Measurements from ENCODE around the gene PLEKHA1. TPM values are rescaled to one million over a fixed set of nuclear protein-coding genes. Genes with fewer than 3 reads are reported as not detected.

The PLEKHA1 gene
- polyA plus RNA-seq (ENCODE audit: insufficient read length in 12 of 12) = 10 to 100 TPM in 11 of 12 donors, not detected in 1; 31.0 to 48.4 (median 36.6) TPM
- long read RNA-seq, donor 1, full-length matches to known transcripts = 8 of 22 reads
- long read RNA-seq, donor 1, partial matches to known transcripts = 14 of 22 reads
- long read RNA-seq, donor 1, other reads (novel, unspliced or antisense) = 0 of 22 reads
- long read RNA-seq, donor 2 = 0 reads
- long read RNA-seq, donor 3 = 0 reads
- long read RNA-seq, donor 4 = 0 reads
- long read RNA-seq, donor 5 = 0 reads
- long read RNA-seq, donor 6 = 0 reads
- long read RNA-seq, donor 7 = 0 reads
- long read RNA-seq, donor 8, partial matches to known transcripts = 5 of 10 reads
- long read RNA-seq, donor 8, other reads (novel, unspliced or antisense) = 5 of 10 reads
- long read RNA-seq, donor 9 = 0 reads
- long read RNA-seq, donor 10, partial matches to known transcripts = 0 of 12 reads
- long read RNA-seq, donor 10, other reads (novel, unspliced or antisense) = 12 of 12 reads
- long read RNA-seq, donor 11, partial matches to known transcripts = 0 of 6 reads
- long read RNA-seq, donor 11, other reads (novel, unspliced or antisense) = 6 of 6 reads

GRCh38 chr10:122374237-122374858, at the start of gene PLEKHA1:
Gene PLEKHA1 (plus strand): TSS chr10:122374708. CDS start chr10:122393201, 18,493 bp downstream.
- DNase-seq = peak; percentile 96

GRCh38 chr10:122325235-122325634, 49.3 kb upstream of the PLEKHA1 start:
- no peak for DNase-seq

GRCh38 chr10:122326385-122326784, 48.1 kb upstream of the PLEKHA1 start:
- no peak for DNase-seq

- no peak for DNase-seq
These were observed 47.7 kb upstream of the PLEKHA1 start for GRCh38 chr10:122326806-122327205.

DNA sequence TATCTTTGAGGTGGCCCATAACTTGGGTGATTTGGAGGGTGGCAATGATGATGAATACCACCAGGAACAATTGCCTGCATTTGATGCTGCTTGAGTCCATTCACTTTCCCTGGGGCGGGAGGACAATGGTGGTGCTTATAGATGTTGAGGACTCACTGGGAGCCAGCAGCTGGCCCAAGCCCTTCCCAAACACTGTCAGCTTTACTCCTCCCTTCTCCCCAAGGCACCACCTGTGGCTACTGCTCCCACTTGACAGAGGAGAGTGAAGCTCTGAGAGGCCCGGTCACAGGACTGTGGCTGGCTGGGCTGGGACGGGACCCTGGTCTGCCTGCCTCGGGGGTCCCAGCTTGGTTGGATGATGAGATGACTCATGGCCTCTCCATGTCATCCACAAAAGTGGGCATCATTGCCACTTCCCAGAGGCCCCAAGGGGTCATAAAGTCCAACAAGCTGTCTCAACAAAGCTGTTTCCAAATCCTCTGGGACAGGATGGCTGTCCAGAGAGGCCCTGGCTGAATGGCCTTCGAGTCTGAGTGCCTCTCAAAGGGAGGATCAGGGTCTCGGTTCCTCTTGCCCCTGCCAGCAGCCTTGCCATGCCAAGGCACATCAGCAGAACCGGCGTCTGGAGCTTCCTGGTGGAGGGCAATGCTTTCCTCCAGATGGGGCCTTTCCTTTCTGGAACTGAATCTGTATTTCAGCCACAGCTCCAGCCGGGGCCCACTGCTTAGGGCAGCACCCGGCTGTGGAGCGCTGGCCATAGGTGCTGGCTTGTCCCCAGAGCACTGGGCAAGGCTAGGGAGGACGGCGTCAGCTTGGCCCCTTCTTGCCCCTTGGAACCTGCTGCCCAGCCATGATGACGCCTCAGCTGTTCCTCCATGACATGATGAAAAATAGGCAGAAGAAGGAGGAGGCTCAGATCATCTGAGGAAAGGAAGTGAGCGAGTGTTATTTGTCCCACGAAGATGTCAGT, 47.0 kb upstream of the PLEKHA1 start:
- no peak for DNase-seq

DNA sequence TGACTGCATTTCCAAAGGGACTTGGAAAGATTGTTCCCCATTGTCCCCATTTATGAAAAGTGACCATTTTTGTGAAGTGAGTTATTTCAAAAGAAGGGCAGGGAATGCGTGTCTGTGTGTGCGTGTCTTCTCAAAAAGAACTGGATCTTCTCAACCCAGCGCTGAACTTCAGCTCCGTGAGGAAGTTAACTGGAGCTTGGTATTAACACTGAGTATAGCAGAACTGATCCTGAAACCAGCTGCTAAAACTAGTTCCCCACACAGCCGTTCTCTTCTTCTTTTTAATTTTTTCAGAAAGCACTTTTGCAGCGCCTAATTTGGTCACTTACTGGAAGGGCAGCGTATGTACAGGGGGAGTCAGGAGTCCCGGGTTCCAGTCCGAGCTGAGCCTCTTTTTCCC, 45.8 kb upstream of the PLEKHA1 start:
- DNase-seq = no peak

GRCh38 chr10:122329416-122329815, 45.1 kb upstream of the PLEKHA1 start:
- no peak for DNase-seq

- no peak for DNase-seq
These were observed 43.4 kb upstream of the PLEKHA1 start for GRCh38 chr10:122331100-122331499.

DNA sequence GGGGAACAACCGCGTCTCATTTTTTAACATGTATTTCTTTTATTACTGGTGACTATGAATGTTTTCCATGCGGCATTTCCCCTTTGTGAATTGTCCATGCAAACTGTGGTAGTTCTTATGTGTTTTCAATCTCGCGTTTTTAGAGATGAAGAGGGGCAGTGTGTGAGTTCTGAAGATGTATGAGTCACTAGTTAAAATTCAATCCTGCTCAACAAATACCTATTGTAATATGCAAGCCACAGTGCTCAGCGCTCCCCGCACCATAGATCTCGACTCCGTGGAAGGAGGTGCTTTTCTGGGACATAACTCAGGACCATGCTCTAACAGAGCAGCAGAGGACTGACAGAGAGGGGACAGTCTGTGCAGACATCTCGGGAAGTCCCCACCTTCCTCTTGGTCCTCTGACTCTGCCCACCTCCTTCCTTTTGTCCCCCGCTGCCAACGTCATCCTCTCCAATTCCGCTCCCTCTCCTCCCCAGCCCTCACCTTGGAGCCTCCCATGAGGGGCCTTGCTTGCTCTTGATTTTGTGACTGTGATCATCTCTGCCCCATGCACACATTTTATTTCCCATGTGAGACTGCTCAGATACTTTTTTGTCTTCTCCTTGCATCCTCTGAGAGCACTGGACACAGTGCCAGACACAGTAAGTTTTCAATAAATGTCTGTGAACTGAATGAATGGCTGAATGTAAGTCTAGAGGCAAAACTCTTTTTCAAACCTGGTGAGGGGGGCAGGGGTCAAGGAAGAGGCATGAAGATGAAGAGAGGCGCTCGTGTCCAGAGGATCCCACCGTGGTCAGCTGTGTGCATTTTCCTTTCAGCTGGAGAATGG, 42.7 kb upstream of the PLEKHA1 start:
- DNase-seq = no peak

DNA sequence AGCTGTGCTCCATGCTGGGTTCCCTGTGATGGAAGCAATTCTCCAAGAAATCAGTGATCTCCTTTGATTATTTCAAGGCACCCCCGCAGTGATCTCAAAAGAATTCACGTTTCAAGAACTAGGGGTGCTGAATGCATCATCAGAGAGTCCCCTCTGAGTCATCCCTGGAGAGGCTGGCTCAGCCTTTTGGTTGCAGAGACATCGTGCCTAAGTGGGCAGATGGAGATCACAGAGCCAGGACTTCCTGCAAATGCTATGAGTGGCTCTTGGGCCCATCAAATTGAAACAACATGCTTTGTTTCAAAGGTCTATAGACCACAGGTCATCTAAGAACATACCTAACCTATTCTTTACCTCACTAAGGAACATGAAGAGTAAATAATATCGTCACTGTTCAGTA, 41.5 kb upstream of the PLEKHA1 start:
- no peak for DNase-seq

DNA sequence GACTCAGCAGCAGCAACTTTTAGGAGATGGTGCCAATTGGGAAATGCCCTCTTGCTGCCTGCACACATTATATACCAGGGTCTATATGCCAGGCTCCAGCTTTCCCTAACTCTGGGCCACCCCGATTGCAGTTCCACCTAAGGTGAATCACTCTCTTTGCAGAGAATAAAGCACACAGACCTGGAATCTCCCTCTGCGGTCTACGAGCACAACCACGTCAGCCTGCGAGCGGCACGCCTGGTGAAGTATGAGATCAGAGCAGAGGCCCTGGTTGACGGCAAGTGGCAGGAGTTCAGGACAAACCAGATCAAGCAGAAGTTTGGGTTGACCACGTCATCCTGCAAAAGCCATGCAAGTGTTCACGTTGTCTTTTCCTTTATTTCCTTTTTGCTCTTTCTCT, 38.2 kb upstream of the PLEKHA1 start:
- no peak for DNase-seq

GRCh38 chr10:122336961-122337360, 37.5 kb upstream of the PLEKHA1 start:
- no peak for DNase-seq

GRCh38 chr10:122338609-122339441, 35.7 kb upstream of the PLEKHA1 start:
- DNase-seq = no peak

- peak; percentile 14 for DNase-seq
These were observed 33.2 kb upstream of the PLEKHA1 start for GRCh38 chr10:122341141-122341810.

- peak; percentile 52 for DNase-seq
These were observed 32.0 kb upstream of the PLEKHA1 start for GRCh38 chr10:122342293-122343134.

GRCh38 chr10:122343135-122343800, 31.2 kb upstream of the PLEKHA1 start:
- DNase-seq = no peak

- no peak for DNase-seq
These were observed 30.6 kb upstream of the PLEKHA1 start for GRCh38 chr10:122343936-122344335.

Data from muscle of arm (tissue), 14 donors.